SJCRH30 (cell line): ENCODE measurements around the gene PTN. TPM values are rescaled to one million over a fixed set of nuclear protein-coding genes. Genes with fewer than 3 reads are reported as not detected.
A peak's percentile ranks its signal among the peaks of the same experiment; 100 is the strongest.

Source experiments
- DNase-seq, 2 experiments: peaks; one replicate each; pipeline ENCODE4 v3.0.0-alpha.2; 2015 to 2020
- H3K27ac ChIP-seq: fragments of 250-450 bp; sonication (Bioruptor Pico); 2 replicates; pipeline ENCODE4 v1.5.1; 2020; ENCODE audit warnings: mild to moderate bottlenecking, moderate library complexity
- H3K27me3 ChIP-seq: fragments of 250-450 bp; sonication (Bioruptor Pico); 2 replicates; pipeline ENCODE4 v1.5.1; 2020; ENCODE audit warnings: mild to moderate bottlenecking, moderate library complexity
- H3K36me3 ChIP-seq: fragments of 250-450 bp; sonication (Bioruptor Pico); 2 replicates; pipeline ENCODE4 v1.5.1; 2020; ENCODE audit warnings: mild to moderate bottlenecking, moderate library complexity
- H3K4me1 ChIP-seq: fragments of 250-450 bp; sonication (Bioruptor Pico); 2 replicates; pipeline ENCODE4 v1.5.1; 2020; ENCODE audit warnings: mild to moderate bottlenecking, moderate library complexity
- H3K4me3 ChIP-seq: fragments of 250-450 bp; sonication (Bioruptor Pico); 2 replicates; pipeline ENCODE4 v1.5.1; 2020; ENCODE audit warnings: mild to moderate bottlenecking, moderate library complexity
- H3K9me3 ChIP-seq: fragments of 250-450 bp; sonication (Bioruptor Pico); replicated peaks from 2 replicates; pipeline ENCODE4 v1.5.1; 2020; ENCODE audit warnings: mild to moderate bottlenecking, moderate library complexity
- total RNA-seq: library from RNA; depleted of rRNA; stranded (reverse); fragments of >200 nt; shearing (Covaris generic); gene quantifications from 2 replicates; pipeline ENCODE4 v1.2.3, GENCODE V29; 2014; rRNA removed

PTN gene, protein sequence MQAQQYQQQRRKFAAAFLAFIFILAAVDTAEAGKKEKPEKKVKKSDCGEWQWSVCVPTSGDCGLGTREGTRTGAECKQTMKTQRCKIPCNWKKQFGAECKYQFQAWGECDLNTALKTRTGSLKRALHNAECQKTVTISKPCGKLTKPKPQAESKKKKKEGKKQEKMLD
- total RNA-seq, result 0.23 and 0.51 TPM in 2 replicates

- H3K27ac ChIP-seq, result no peak within 1 kb of the TSS
- DNase-seq, result peak in 1 of 2 experiments; percentile 4
Observed at GRCh38 chr7:137343281-137343841, at the start of gene PTN. Gene PTN (minus strand): TSS chr7:137343733. CDS start chr7:137254973, 88,760 bp downstream.

GRCh38 chr7:137390076-137390475 lies 46.5 kb upstream of the PTN start:
- DNase-seq, result no peak
- no peak overlapping the region for H3K27ac ChIP-seq

More at GRCh38 chr7:137343281-137343841, at the start of gene PTN:
- H3K4me1 ChIP-seq, result no peaks in the 10 kb centered on the region
- H3K36me3 ChIP-seq, result no peaks in the 10 kb centered on the region; the same call in 1 of the 2 replicates
- no peak within 1 kb of the TSS for H3K4me3 ChIP-seq
- peaks cover 17% of the 10 kb centered on the region; the same call in 1 of the 2 replicates for H3K27me3 ChIP-seq
- 0 out of 2 replicates have a peak, but pooled peaks cover 2% of the 10 kb centered on the region for H3K9me3 ChIP-seq

GRCh38 chr7:137388916-137389315 lies 45.4 kb upstream of the PTN start:
- Histone ChIP-seq H3K4me1 (no peaks in the 10 kb centered on the region), H3K9me3 (no peaks in the 10 kb centered on the region), H3K4me3 (no peak overlapping the region), H3K27ac (no peak overlapping the region), H3K36me3 (no peaks in the 10 kb centered on the region), H3K27me3 (no peaks in the 10 kb centered on the region)
- no peak for DNase-seq

More at GRCh38 chr7:137390076-137390475, 46.5 kb upstream of the PTN start:
- Histone ChIP-seq H3K4me3 (no peak overlapping the region), H3K27me3 (no peaks in the 10 kb centered on the region), H3K36me3 (no peaks in the 10 kb centered on the region), H3K4me1 (no peaks in the 10 kb centered on the region), H3K9me3 (no peaks in the 10 kb centered on the region)

DNA sequence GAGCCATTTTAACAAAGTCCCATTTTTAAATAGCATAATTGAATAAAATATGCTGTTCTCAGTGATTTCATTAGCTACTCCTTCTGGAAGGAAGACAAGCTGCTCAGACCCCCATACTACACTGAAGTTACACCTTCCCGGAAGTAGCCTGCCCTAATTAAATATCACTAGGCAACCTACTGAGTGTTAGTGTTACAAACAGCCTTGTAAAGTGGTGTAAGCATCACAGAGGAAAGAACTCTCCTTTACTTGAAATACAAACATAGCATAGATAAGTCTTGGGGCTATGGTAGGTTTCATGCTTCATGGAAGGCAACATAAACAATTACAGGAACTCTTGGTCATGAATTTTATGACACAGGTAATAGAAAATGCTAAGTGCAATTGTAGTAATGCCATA lies 43.4 kb upstream of the PTN start:
- Histone ChIP-seq H3K4me3 (no peak overlapping the region), H3K27me3 (no peaks in the 10 kb centered on the region)
- no peak for DNase-seq

DNA sequence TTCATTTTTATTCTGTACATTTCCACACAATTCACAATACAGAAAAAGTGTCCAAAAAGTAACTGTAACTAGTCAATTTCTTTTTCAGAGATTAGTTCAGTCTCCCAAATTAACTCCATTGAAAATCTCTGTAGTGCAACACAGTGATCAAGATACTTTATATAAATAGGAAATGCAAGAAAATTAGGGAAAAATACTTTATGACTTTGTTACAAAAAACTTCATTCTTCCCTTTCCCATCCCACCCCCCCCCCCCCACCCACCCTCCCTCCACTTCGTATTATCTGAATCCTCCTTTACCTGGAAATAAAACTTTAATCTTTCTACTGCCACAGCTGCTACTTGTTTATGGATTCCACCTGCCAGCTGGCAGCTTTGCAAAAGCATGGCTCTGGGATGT lies 37.5 kb upstream of the PTN start:
- H3K36me3 ChIP-seq, result no peaks in the 10 kb centered on the region
- H3K4me3 ChIP-seq, result no peak overlapping the region
- DNase-seq, result no peak
- H3K27ac ChIP-seq, result no peak overlapping the region
- H3K27me3 ChIP-seq, result no peaks in the 10 kb centered on the region; the same call in 1 of the 2 replicates
- no peaks in the 10 kb centered on the region for H3K9me3 ChIP-seq
- no peaks in the 10 kb centered on the region for H3K4me1 ChIP-seq

More for the DNA sequence above, 43.4 kb upstream of the PTN start:
- Histone ChIP-seq H3K4me1 (no peaks in the 10 kb centered on the region), H3K36me3 (no peaks in the 10 kb centered on the region), H3K9me3 (no peaks in the 10 kb centered on the region), H3K27ac (no peak overlapping the region)

- no peaks in the 10 kb centered on the region for H3K4me1 ChIP-seq
- H3K27me3 ChIP-seq, result no peaks in the 10 kb centered on the region
- no peaks in the 10 kb centered on the region for H3K9me3 ChIP-seq
- no peak for DNase-seq
- H3K4me3 ChIP-seq, result no peak overlapping the region
- H3K27ac ChIP-seq, result no peak overlapping the region
- H3K36me3 ChIP-seq, result no peaks in the 10 kb centered on the region; the same call in 1 of the 2 replicates
Observed at GRCh38 chr7:137373507-137373906, 30.0 kb upstream of the PTN start.

- no peaks in the 10 kb centered on the region for H3K27me3 ChIP-seq
- H3K4me3 ChIP-seq, result no peak overlapping the region
- no peak overlapping the region for H3K27ac ChIP-seq
- H3K4me1 ChIP-seq, result no peaks in the 10 kb centered on the region
- no peak for DNase-seq
- no peaks in the 10 kb centered on the region for H3K9me3 ChIP-seq
- H3K36me3 ChIP-seq, result no peaks in the 10 kb centered on the region; the same call in 1 of the 2 replicates
Observed at GRCh38 chr7:137371616-137372015, 28.1 kb upstream of the PTN start.

- Histone ChIP-seq H3K4me3 (no peak overlapping the region), H3K36me3 (no peaks in the 10 kb centered on the region; the same call in 1 of the 2 replicates)
- DNase-seq, result no peak
Observed at GRCh38 chr7:137366995-137367394, 23.5 kb upstream of the PTN start.

DNA sequence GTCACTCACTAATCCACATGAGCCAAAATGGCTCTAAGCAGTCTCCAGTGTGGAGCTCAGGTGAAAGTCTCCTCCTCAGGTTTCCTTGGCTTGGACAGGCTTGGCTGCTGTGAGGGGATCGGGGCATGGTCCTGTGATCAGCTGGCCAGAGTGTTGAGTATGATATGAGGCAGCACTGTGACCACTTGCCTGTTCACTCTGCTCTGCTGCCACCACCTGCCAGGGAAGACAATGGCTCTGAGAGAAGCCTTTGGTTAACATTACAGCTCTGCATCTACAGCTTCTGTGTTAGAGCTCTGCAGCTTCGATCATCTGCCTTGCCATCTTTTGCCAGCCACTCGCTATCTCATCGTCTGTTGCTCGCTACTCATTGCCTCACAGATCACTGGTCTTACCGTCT lies 20.1 kb upstream of the PTN start:
- Histone ChIP-seq H3K9me3 (0 out of 2 replicates have a peak, but pooled peaks cover 2% of the 10 kb centered on the region), H3K27me3 (no peaks in the 10 kb centered on the region), H3K36me3 (no peaks in the 10 kb centered on the region; the same call in 1 of the 2 replicates), H3K4me3 (no peak overlapping the region), H3K27ac (no peak overlapping the region), H3K4me1 (no peaks in the 10 kb centered on the region)
- DNase-seq, result no peak

More at GRCh38 chr7:137366995-137367394, 23.5 kb upstream of the PTN start:
- no peaks in the 10 kb centered on the region for H3K9me3 ChIP-seq
- no peaks in the 10 kb centered on the region for H3K27me3 ChIP-seq
- H3K4me1 ChIP-seq, result no peaks in the 10 kb centered on the region
- no peak overlapping the region for H3K27ac ChIP-seq

- no peak overlapping the region for H3K4me3 ChIP-seq
- 0 out of 2 replicates have a peak, but pooled peaks cover 2% of the 10 kb centered on the region for H3K9me3 ChIP-seq
- no peaks in the 10 kb centered on the region for H3K36me3 ChIP-seq
- H3K27me3 ChIP-seq, result no peaks in the 10 kb centered on the region
- no peak overlapping the region for H3K27ac ChIP-seq
- H3K4me1 ChIP-seq, result no peaks in the 10 kb centered on the region
- peak in 1 of 2 experiments; percentile 17 for DNase-seq
Observed at GRCh38 chr7:137360087-137360679, 16.6 kb upstream of the PTN start.

DNA sequence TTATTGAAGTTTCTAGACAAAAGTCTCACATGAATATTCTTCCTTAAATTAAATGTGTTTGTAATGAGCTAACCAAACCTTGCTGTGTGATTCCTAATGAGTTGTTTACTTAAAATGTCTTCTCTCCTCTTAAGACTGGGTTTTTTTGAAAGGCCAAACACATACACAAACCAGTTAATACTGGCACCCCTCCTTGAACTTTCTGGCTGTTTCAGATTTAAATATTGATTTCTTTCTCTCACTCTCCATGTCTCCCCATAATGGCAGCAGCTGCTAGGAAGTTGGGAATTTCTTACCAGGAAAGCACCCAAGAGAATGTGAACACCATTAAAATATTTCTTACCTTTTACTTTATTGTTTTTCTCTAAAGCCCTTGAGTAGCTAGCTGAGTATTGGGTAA lies 11.4 kb upstream of the PTN start:
- no peak for DNase-seq
- H3K27me3 ChIP-seq, result no peaks in the 10 kb centered on the region
- H3K4me3 ChIP-seq, result no peak overlapping the region
- no peaks in the 10 kb centered on the region for H3K9me3 ChIP-seq
- H3K4me1 ChIP-seq, result no peaks in the 10 kb centered on the region
- H3K36me3 ChIP-seq, result no peaks in the 10 kb centered on the region
- H3K27ac ChIP-seq, result no peak overlapping the region

- no peak overlapping the region for H3K27ac ChIP-seq
- DNase-seq, result peak; percentile 23 to 44
- no peak overlapping the region for H3K4me3 ChIP-seq
- no peaks in the 10 kb centered on the region for H3K9me3 ChIP-seq
- H3K36me3 ChIP-seq, result no peaks in the 10 kb centered on the region
- no peaks in the 10 kb centered on the region for H3K4me1 ChIP-seq
- no peaks in the 10 kb centered on the region for H3K27me3 ChIP-seq
Observed at GRCh38 chr7:137354396-137354795, 10.9 kb upstream of the PTN start.

- Histone ChIP-seq H3K27me3 (no peaks in the 10 kb centered on the region), H3K4me1 (no peaks in the 10 kb centered on the region), H3K9me3 (no peaks in the 10 kb centered on the region), H3K27ac (no peak overlapping the region), H3K4me3 (no peak overlapping the region), H3K36me3 (no peaks in the 10 kb centered on the region)
- DNase-seq, result no peak
Observed at GRCh38 chr7:137351941-137352340, 8.4 kb upstream of the PTN start.

GRCh38 chr7:137345799-137346449 lies 2.4 kb upstream of the PTN start:
- DNase-seq, result no peak
- H3K9me3 ChIP-seq, result 0 out of 2 replicates have a peak, but pooled peaks cover 2% of the 10 kb centered on the region
- H3K27ac ChIP-seq, result no peak overlapping the region
- H3K4me1 ChIP-seq, result no peaks in the 10 kb centered on the region
- no peaks in the 10 kb centered on the region for H3K36me3 ChIP-seq
- H3K27me3 ChIP-seq, result peaks cover 16% of the 10 kb centered on the region; the same call in 1 of the 2 replicates
- no peak overlapping the region for H3K4me3 ChIP-seq

GRCh38 chr7:137342828-137343261 lies 688 bp downstream of the PTN start:
- no peak overlapping the region for H3K4me3 ChIP-seq
- DNase-seq, result no peak
- no peaks in the 10 kb centered on the region; the same call in 1 of the 2 replicates for H3K36me3 ChIP-seq
- H3K27ac ChIP-seq, result no peak overlapping the region
- no peaks in the 10 kb centered on the region for H3K4me1 ChIP-seq
- H3K27me3 ChIP-seq, result peaks cover 17% of the 10 kb centered on the region; the same call in 1 of the 2 replicates
- 0 out of 2 replicates have a peak, but pooled peaks cover 2% of the 10 kb centered on the region for H3K9me3 ChIP-seq
